A549 (cell line): ENCODE data around the gene PIK3CA. TPM values are rescaled to one million over a fixed set of nuclear protein-coding genes. Genes with fewer than 3 reads are reported as not detected.
"Not testable (repeated sequence)": the region's sequence is repeated elsewhere in the genome, so short reads cannot be mapped to it uniquely, and the experiment has no call there.

Experiments used
- ATAC-seq, 2 experiments: fragments of 200-7000 bp in 1 of 2; fragments of >200 bp in 1 of 2; cut with Nextera tagmentation in 1 of 2; cut with Tn5 transposase in 1 of 2; 3 replicates each; pipeline versions ENCODE4 v1.8.0 to v1.9.1; 2018 to 2020; ENCODE audit warnings: mild to moderate bottlenecking in 1 of 2, moderate library complexity in 1 of 2
- CTCF ChIA-PET: fragments of 300-600 bp; sonication (Branson Sonifier 250); formaldehyde crosslinking; extraction: SDS; loops from one replicate; lab custom pipeline; 2021; ENCODE audit warnings: antibody characterized with exemption, inconsistent platforms; lab: Yijun Ruan, JAX
- POLR2A ChIA-PET: fragments of 350-600 bp; formaldehyde crosslinking; extraction: SDS; loops from one replicate; lab custom pipeline; 2021; ENCODE audit warnings: antibody characterized with exemption, inconsistent platforms; lab: Yijun Ruan, JAX
- DNase-seq, 2 experiments: peaks; one replicate each; pipeline versions ENCODE4 v3.0.0 to v3.0.0-alpha.2; 2011 to 2016; ENCODE audit warnings: low read depth in 1 of 2, low spot score in 1 of 2
- FAIRE-seq: peaks from 2 replicates; lab custom pipeline; 2011; peaks lifted over from hg19 to GRCh38; lab: Jason Lieb, UNC
- H3K27ac ChIP-seq, 2 experiments: fragments of >200 bp; sonication (Bioruptor Twin); formaldehyde crosslinking; 3 replicates each; pipeline ENCODE4 v1.5.1; 2016 to 2017
- H3K4me1 ChIP-seq: fragments of >200 bp; sonication (Bioruptor Twin); formaldehyde crosslinking; 3 replicates; pipeline ENCODE4 v1.6.1; 2016
- H3K4me2 ChIP-seq: fragments of >200 bp; sonication (Bioruptor Twin); formaldehyde crosslinking; 3 replicates; pipeline ENCODE4 v1.6.1; 2016
- H3K4me3 ChIP-seq: fragments of >200 bp; sonication (Bioruptor Twin); formaldehyde crosslinking; 3 replicates; pipeline ENCODE4 v1.5.1; 2016
- H3K9me3 ChIP-seq: fragments of >200 bp; sonication (Bioruptor Twin); formaldehyde crosslinking; 3 replicates; pipeline ENCODE4 v1.6.1; 2016
- ATOH8 ChIP-seq: fragments of 250-450 bp; sonication (Bioruptor Pico); IDR thresholded peaks from 2 replicates; pipeline ENCODE4 v1.5.0; 2020; ENCODE audit warnings: low read depth, mild to moderate bottlenecking, moderate library complexity
- BHLHE40 ChIP-seq: IDR thresholded peaks from 2 replicates; pipeline ENCODE4 v1.6.1; 2012; ENCODE audit warnings: low read depth, low read length, inconsistent platforms
- CBX8 ChIP-seq: fragments of 200-600 bp; sonication (generic); IDR thresholded peaks from 2 replicates; pipeline ENCODE4 v1.6.1; 2016
- CEBPB ChIP-seq, 2 experiments: fragments of >200 bp in 1 of 2; sonication (Bioruptor Twin) in 1 of 2; formaldehyde crosslinking in 1 of 2; IDR thresholded peaks; 2 replicates each; pipeline ENCODE4 v1.6.1; 2012 to 2016
- CHD2 ChIP-seq: fragments of 150-350 bp; IDR thresholded peaks from 2 replicates; pipeline ENCODE4 v1.6.1; 2014; ENCODE audit warnings: low read length; ENCODE audit not compliant: partially characterized antibody
- E2F6 ChIP-seq: IDR thresholded peaks from 2 replicates; pipeline ENCODE4 v1.6.1; 2012; ENCODE audit warnings: low read depth, borderline replicate concordance
- EHF ChIP-seq: fragments of 250-450 bp; sonication (Bioruptor Pico); IDR thresholded peaks from 2 replicates; pipeline ENCODE4 v1.5.0; 2020; ENCODE audit warnings: mild to moderate bottlenecking
- ESRRA ChIP-seq: fragments of 150-350 bp; IDR thresholded peaks from 2 replicates; pipeline ENCODE4 v1.6.1; 2014; ENCODE audit warnings: mild to moderate bottlenecking, low read length, borderline replicate concordance
- FOXS1 ChIP-seq: fragments of 250-450 bp; sonication (Bioruptor Pico); IDR thresholded peaks from 2 replicates; pipeline ENCODE4 v1.5.0; 2020; ENCODE audit warnings: mild to moderate bottlenecking, moderate library complexity
- HDAC2 ChIP-seq: fragments of 200-600 bp; sonication (generic); IDR thresholded peaks from 2 replicates; pipeline ENCODE4 v1.6.1; 2016
- HES2 ChIP-seq: fragments of >200 bp; sonication (Bioruptor Twin); formaldehyde crosslinking; IDR thresholded peaks from 2 replicates; pipeline ENCODE4 v1.6.1; 2016
- HEYL ChIP-seq: fragments of 250-450 bp; sonication (Bioruptor Pico); IDR thresholded peaks from 2 replicates; pipeline ENCODE4 v1.8.0; 2021; ENCODE audit warnings: mild to moderate bottlenecking, moderate library complexity
- HMGXB4 ChIP-seq: fragments of 250-450 bp; sonication (Bioruptor Pico); IDR thresholded peaks from 2 replicates; pipeline ENCODE4 v1.5.0; 2021; ENCODE audit warnings: mild to moderate bottlenecking, moderate library complexity, borderline replicate concordance
- HOXB5 ChIP-seq: fragments of 250-450 bp; sonication (Bioruptor Pico); IDR thresholded peaks from 2 replicates; pipeline ENCODE4 v1.5.0; 2020; ENCODE audit warnings: mild to moderate bottlenecking, moderate library complexity
- JUNB ChIP-seq: fragments of >200 bp; sonication (Bioruptor Twin); formaldehyde crosslinking; IDR thresholded peaks from 2 replicates; pipeline ENCODE4 v1.6.1; 2016
- KDM1A ChIP-seq: fragments of 200-600 bp; sonication (generic); IDR thresholded peaks from 2 replicates; pipeline ENCODE4 v1.6.1; 2016; ENCODE audit warnings: low read depth, mild to moderate bottlenecking
- KDM5A ChIP-seq: fragments of 200-600 bp; sonication (generic); IDR thresholded peaks from 2 replicates; pipeline ENCODE4 v1.6.1; 2016; ENCODE audit warnings: antibody characterized with exemption, mild to moderate bottlenecking
- MAFK ChIP-seq: fragments of 450-650 bp; IDR thresholded peaks from 2 replicates; pipeline ENCODE4 v1.6.1; 2014; ENCODE audit not compliant: partially characterized antibody
- MAX ChIP-seq: IDR thresholded peaks from 2 replicates; pipeline ENCODE4 v1.6.1; 2012
- MAZ ChIP-seq: fragments of 150-350 bp; IDR thresholded peaks from 2 replicates; pipeline ENCODE4 v1.6.1; 2014; ENCODE audit warnings: antibody characterized with exemption, low read depth, low read length, borderline replicate concordance
- MYC ChIP-seq: IDR thresholded peaks from 2 replicates; pipeline ENCODE4 v1.6.1; 2012; ENCODE audit warnings: mild to moderate bottlenecking, inconsistent platforms, low read length, improper control_type of control experiment, borderline replicate concordance
- NPAS2 ChIP-seq: fragments of 250-450 bp; sonication (Bioruptor Pico); IDR thresholded peaks from 2 replicates; pipeline ENCODE4 v1.8.0; 2022; ENCODE audit warnings: mild to moderate bottlenecking, moderate library complexity, borderline replicate concordance
- PBX3 ChIP-seq: IDR thresholded peaks from 2 replicates; pipeline ENCODE4 v1.6.1; 2012
- PHF8 ChIP-seq: fragments of 200-600 bp; sonication (generic); IDR thresholded peaks from 2 replicates; pipeline ENCODE4 v1.6.1; 2016; ENCODE audit warnings: low read depth, mild to moderate bottlenecking, antibody characterized with exemption, moderate library complexity, borderline replicate concordance
- RCOR1 ChIP-seq: fragments of 150-350 bp; IDR thresholded peaks from 2 replicates; pipeline ENCODE4 v1.6.1; 2014; ENCODE audit warnings: antibody characterized with exemption, low read length, low read depth
- RFX5 ChIP-seq: fragments of 450-650 bp; IDR thresholded peaks from 2 replicates; pipeline ENCODE4 v1.7.1; 2014; ENCODE audit warnings: antibody characterized with exemption, mild to moderate bottlenecking, moderate library complexity
- SMC3 ChIP-seq: fragments of >200 bp; sonication (Bioruptor Twin); formaldehyde crosslinking; IDR thresholded peaks from 3 replicates; pipeline ENCODE4 v1.6.1; 2018; ENCODE audit warnings: inconsistent platforms
- SREBF2 ChIP-seq: fragments of 450-650 bp; IDR thresholded peaks from 2 replicates; pipeline ENCODE4 v1.6.1; 2014; ENCODE audit warnings: mild to moderate bottlenecking, moderate library complexity
- TP53 ChIP-seq: fragments of 250-450 bp; sonication (Bioruptor Pico); IDR thresholded peaks from 2 replicates; pipeline ENCODE4 v1.5.0; 2021; ENCODE audit warnings: mild to moderate bottlenecking, moderate library complexity
- ZFP36 ChIP-seq: fragments of 450-650 bp; IDR thresholded peaks from 2 replicates; pipeline ENCODE4 v1.6.1; 2014; ENCODE audit warnings: borderline replicate concordance; ENCODE audit not compliant: partially characterized antibody
- WGBS: methylation state at CpG from one replicate; pipeline ENCODE4 v1.1.6; 2017; ENCODE audit errors: missing lambda C conversion rate; 5-methylcytosine and 5-hydroxymethylcytosine counted together
- polyA plus RNA-seq, 4 experiments: library from polyadenylated mRNA; depleted of rRNA in 3 of 4; stranded (reverse); fragments of >200 nt; fragmentation: RNase III in 1 of 4; extraction: RNeasy Plus Mini Kit Qiagen cat#74134 plus additional on column Dnase treatment in 1 of 4; gene quantifications; 2 replicates in 3 of 4; 3 replicates in 1 of 4; pipeline ENCODE4 v1.2.3, GENCODE V29; 2011 to 2017

The PIK3CA gene
- polyA plus RNA-seq, 2 of the 4 experiments (the other 2 are of a cell fraction) = 6.2 to 10.3 TPM

GRCh38 chr3:179196098-179196497 is 47.9 kb downstream of the PIK3CA start (continued):
- TF ChIP-seq E2F6 (no peak), MAZ (no peak), RFX5 (no peak), MAFK (no peak), EHF (CRISPR knock-in tag) (no peak), RCOR1 (no peak), CEBPB (IDR thresholded peaks at IDR 0.05) (no peak), BHLHE40 (no peak), HES2 (no peak)

GRCh38 chr3:179196700-179197099 is 48.5 kb downstream of the PIK3CA start:
- DNase-seq = no peak
- FAIRE-seq = no peak
- ATAC-seq = no peak
- ChIA-PET CTCF (no interaction called here), POLR2A (no interaction called here)
- Histone ChIP-seq H3K4me3 (no peak overlapping the region), H3K4me1 (no peaks in the 10 kb centered on the region), H3K27ac (no peak overlapping the region), H3K4me2 (no peak overlapping the region), H3K9me3 (no peaks in the 10 kb centered on the region)
- TF ChIP-seq HMGXB4 (CRISPR knock-in tag) (no peak), JUNB (no peak), SMC3 (no peak), PHF8 (no peak), MAX (no peak), ATOH8 (CRISPR knock-in tag) (no peak), HDAC2 (no peak), MAZ (no peak), RFX5 (no peak), KDM1A (no peak), HOXB5 (no peak)
- WGBS = 92% methylated on average over 4 of the region's 4 CpGs

- no peak for FAIRE-seq
- DNase-seq = no peak
- no peaks in the 10 kb centered on the region for H3K9me3 ChIP-seq
- TF ChIP-seq SREBF2 (no peak), KDM5A (no peak), HEYL (CRISPR knock-in tag) (no peak), FOXS1 (CRISPR knock-in tag) (no peak), HES2 (no peak), RFX5 (no peak), TP53 (CRISPR knock-in tag) (no peak), CHD2 (no peak), CBX8 (no peak), ESRRA (no peak), MYC (no peak), PBX3 (no peak), E2F6 (no peak), ZFP36 (no peak), SMC3 (no peak), NPAS2 (CRISPR knock-in tag) (no peak)
- 75% methylated on average over 2 of the region's 2 CpGs for WGBS
- ATAC-seq = no peak
- H3K4me2 ChIP-seq = no peak overlapping the region
- no peaks in the 10 kb centered on the region for H3K4me1 ChIP-seq
- no peak overlapping the region for H3K4me3 ChIP-seq
- CTCF ChIA-PET = no interaction called here
- H3K27ac ChIP-seq = no peak overlapping the region
- POLR2A ChIA-PET = no interaction called here
Measured at GRCh38 chr3:179200790-179201189, 52.6 kb downstream of the PIK3CA start.

GRCh38 chr3:179215550-179215949 is 67.4 kb downstream of the PIK3CA start:
- DNase-seq, H3K4me2 ChIP-seq, CTCF ChIA-PET, H3K27ac ChIP-seq, H3K9me3 ChIP-seq, H3K4me1 ChIP-seq, FAIRE-seq, H3K4me3 ChIP-seq, POLR2A ChIA-PET, ATAC-seq: not testable (repeated sequence)
- no CpG with 5 or more reads among the region's 1 CpG for WGBS
